Prostate gland (tissue), 2 donors: ENCODE data around the gene SLC38A11. TPM values are rescaled to one million over a fixed set of nuclear protein-coding genes. Genes with fewer than 3 reads are reported as not detected.
"Not testable (repeated sequence)": the region's sequence is repeated elsewhere in the genome, so short reads cannot be mapped to it uniquely, and the experiment has no call there.

Experiments
- DNase-seq: peaks from one replicate; pipeline ENCODE4 v3.0.0-alpha.2; 2019; ENCODE audit warnings: low spot score
- H3K27ac ChIP-seq, 2 donors: fragments of 200-600 bp; sonication (generic); 2 replicates each; pipeline ENCODE4 v1.5.1; 2017 to 2019
- H3K27me3 ChIP-seq: fragments of 200-600 bp; sonication (generic); replicated peaks from 2 replicates; pipeline ENCODE4 v1.5.1; 2019; ENCODE audit not compliant: insufficient read depth
- H3K36me3 ChIP-seq, 2 donors: fragments of 200-600 bp; sonication (generic); 1 replicate in 1 of 2; 2 replicates in 1 of 2; pipeline versions ENCODE4 v1.5.1 to v1.8.1; 2017 to 2019
- H3K4me1 ChIP-seq: fragments of 200-600 bp; sonication (generic); replicated peaks from 2 replicates; pipeline ENCODE4 v1.5.1; 2019
- H3K4me3 ChIP-seq, 2 donors: fragments of 200-600 bp; sonication (generic); 2 replicates each; pipeline ENCODE4 v1.5.1; 2017 to 2019
- H3K9me3 ChIP-seq: fragments of 200-600 bp; sonication (generic); 2 replicates; pipeline ENCODE4 v1.5.1; 2017
- POLR2A ChIP-seq: fragments of 450-650 bp; IDR thresholded peaks from one replicate; pipeline ENCODE4 v1.6.1; 2016; ENCODE audit warnings: antibody characterized with exemption, mild to moderate bottlenecking
- POLR2AphosphoS5 ChIP-seq: sonication (generic); formaldehyde crosslinking; IDR thresholded peaks from one replicate; pipeline ENCODE4 v1.6.1; 2017; ENCODE audit warnings: antibody characterized with exemption
- WGBS: methylation state at CpG from one replicate; pipeline ENCODE4 v1.1.5; 2018; 5-methylcytosine and 5-hydroxymethylcytosine counted together
- intact Hi-C: fragments of 100-400 bp; cut with DNase I; formaldehyde crosslinking; loops from one replicate; pipeline ENCODE4 v1.14.2; 2022
- total RNA-seq, 2 donors: library from RNA; depleted of rRNA; stranded (reverse); fragments of >200 nt; gene quantifications; one replicate each; pipeline ENCODE4 v1.1.0, GENCODE V29; 2016
- TF ChIP-seq, protein P1 (sequence below), 4 experiments: fragments of 200-600 bp in 2 of 4; fragments of 450-650 bp in 2 of 4; sonication (generic) in 2 of 4; IDR thresholded peaks; 1 replicate in 3 of 4; 2 replicates in 1 of 4; pipeline ENCODE4 v1.5.1; 2016 to 2019; ENCODE audit warnings: antibody characterized with exemption in 4 of 4, mild to moderate bottlenecking in 2 of 4, moderate library complexity in 2 of 4

Gene SLC38A11, protein sequence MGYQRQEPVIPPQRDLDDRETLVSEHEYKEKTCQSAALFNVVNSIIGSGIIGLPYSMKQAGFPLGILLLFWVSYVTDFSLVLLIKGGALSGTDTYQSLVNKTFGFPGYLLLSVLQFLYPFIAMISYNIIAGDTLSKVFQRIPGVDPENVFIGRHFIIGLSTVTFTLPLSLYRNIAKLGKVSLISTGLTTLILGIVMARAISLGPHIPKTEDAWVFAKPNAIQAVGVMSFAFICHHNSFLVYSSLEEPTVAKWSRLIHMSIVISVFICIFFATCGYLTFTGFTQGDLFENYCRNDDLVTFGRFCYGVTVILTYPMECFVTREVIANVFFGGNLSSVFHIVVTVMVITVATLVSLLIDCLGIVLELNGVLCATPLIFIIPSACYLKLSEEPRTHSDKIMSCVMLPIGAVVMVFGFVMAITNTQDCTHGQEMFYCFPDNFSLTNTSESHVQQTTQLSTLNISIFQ
- 1 to 10 TPM; 2.8 to 3.0 TPM for total RNA-seq

- Histone ChIP-seq H3K27me3 (no peaks in the 10 kb centered on the region), H3K4me3 (peak within 1 kb of the TSS; percentile 30 to 33), H3K36me3 (no peaks in the 10 kb centered on the region), H3K4me1 (no peaks in the 10 kb centered on the region), H3K9me3 (no peaks in the 10 kb centered on the region), H3K27ac (peak within 1 kb of the TSS; percentile 30 to 36)
- DNase-seq = peak; percentile 51
- intact Hi-C loops = no loop called here
- WGBS = 9% methylated on average over 25 of the region's 34 CpGs
- TF ChIP-seq POLR2AphosphoS5 (no peak), POLR2A (no peak)
- TF ChIP-seq, protein P1, sequence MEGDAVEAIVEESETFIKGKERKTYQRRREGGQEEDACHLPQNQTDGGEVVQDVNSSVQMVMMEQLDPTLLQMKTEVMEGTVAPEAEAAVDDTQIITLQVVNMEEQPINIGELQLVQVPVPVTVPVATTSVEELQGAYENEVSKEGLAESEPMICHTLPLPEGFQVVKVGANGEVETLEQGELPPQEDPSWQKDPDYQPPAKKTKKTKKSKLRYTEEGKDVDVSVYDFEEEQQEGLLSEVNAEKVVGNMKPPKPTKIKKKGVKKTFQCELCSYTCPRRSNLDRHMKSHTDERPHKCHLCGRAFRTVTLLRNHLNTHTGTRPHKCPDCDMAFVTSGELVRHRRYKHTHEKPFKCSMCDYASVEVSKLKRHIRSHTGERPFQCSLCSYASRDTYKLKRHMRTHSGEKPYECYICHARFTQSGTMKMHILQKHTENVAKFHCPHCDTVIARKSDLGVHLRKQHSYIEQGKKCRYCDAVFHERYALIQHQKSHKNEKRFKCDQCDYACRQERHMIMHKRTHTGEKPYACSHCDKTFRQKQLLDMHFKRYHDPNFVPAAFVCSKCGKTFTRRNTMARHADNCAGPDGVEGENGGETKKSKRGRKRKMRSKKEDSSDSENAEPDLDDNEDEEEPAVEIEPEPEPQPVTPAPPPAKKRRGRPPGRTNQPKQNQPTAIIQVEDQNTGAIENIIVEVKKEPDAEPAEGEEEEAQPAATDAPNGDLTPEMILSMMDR (IDR thresholded peaks at IDR 0.05) = peak in 1 of 4 experiments; percentile 8
Observed at GRCh38 chr2:164954954-164955701, at the start of gene SLC38A11. TSS of gene SLC38A11 (minus strand) at chr2:164955525. CDS start at chr2:164955247, 278 bp downstream.

DNA sequence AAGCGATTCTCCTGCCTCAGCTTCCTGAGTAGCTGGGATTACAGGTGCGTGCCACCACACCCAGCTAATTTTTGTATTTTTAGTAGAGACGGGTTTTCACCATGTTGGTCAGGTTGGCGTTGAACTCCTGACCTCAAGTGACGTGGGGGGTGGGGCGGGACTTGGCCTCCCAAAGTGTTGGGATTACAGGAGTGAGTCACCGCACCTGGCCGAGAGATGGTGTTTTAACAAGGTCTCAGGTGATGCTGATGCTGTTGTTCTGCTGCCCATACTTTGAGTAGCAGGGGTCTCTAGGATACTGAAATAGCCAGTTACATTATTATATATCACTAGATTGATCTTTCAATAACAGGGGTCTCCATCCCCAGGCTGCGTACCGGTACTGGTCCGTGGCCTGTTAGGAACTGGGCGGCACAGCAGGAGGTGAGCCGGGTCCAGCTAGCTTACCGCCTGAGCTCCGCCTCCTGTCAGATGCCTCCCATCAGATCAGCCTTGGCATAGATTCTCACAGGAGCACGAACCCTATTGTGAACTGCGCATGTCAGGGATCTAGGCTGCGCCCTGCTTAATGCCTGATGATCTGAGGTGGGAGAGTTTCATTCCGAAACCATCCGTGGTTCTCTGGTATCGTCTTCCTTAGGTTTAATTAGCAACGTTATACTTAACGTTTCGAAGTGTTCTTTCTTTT is 48.3 kb upstream of the SLC38A11 start:
- no peaks in the 10 kb centered on the region for H3K27me3 ChIP-seq
- no peak for DNase-seq
- H3K36me3 ChIP-seq = no peaks in the 10 kb centered on the region
- 93% methylated on average over 24 of the region's 24 CpGs for WGBS
- TF ChIP-seq POLR2A = no peak
- TF ChIP-seq POLR2AphosphoS5 = no peak
- TF ChIP-seq, protein P1 (IDR thresholded peaks at IDR 0.05) = no peak
- H3K27ac ChIP-seq = no peak overlapping the region
- no peak overlapping the region for H3K4me3 ChIP-seq
- intact Hi-C loops = no loop called here
- no peaks in the 10 kb centered on the region for H3K4me1 ChIP-seq
- H3K9me3 ChIP-seq = no peaks in the 10 kb centered on the region

DNA sequence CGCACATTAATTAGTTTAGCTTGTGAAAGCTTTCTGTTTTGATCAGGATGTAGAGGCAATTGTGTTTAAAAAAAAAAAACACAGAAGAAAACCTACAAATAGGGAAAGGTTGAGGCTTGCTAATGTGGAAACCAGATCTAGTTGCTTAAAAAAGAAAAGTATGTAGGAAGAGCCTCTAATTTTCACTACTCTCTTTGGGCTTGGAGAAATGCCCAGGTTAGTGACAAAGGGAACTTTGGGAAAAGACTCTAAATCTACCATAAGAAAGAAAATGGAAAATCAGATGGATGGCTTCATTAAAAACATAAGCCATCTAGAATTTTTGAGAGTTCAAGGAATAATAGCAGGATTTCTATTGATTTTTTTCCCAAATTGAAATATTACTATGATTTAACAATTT is 47.3 kb upstream of the SLC38A11 start:
- Histone ChIP-seq H3K4me3 (no peak overlapping the region), H3K9me3 (no peaks in the 10 kb centered on the region), H3K27me3 (no peaks in the 10 kb centered on the region), H3K27ac (no peak overlapping the region), H3K4me1 (no peaks in the 10 kb centered on the region), H3K36me3 (no peaks in the 10 kb centered on the region)
- no peak for DNase-seq
- intact Hi-C loops = no loop called here
- 55% methylated on average over 1 of the region's 1 CpG for WGBS
- TF ChIP-seq, protein P1 (IDR thresholded peaks at IDR 0.05) = no peak
- TF ChIP-seq POLR2A (no peak), POLR2AphosphoS5 (no peak)

- H3K4me1 ChIP-seq, H3K9me3 ChIP-seq, H3K27me3 ChIP-seq, H3K27ac ChIP-seq, intact Hi-C loops, DNase-seq, H3K4me3 ChIP-seq, H3K36me3 ChIP-seq: not testable (repeated sequence)
- WGBS = 89% methylated on average over 43 of the region's 43 CpGs
Observed at GRCh38 chr2:164994664-164995299, 39.5 kb upstream of the SLC38A11 start.
